ENCODE results near the gene LGALS16. TPM values are rescaled to one million over a fixed set of nuclear protein-coding genes. Genes with fewer than 3 reads are reported as not detected.

Gene LGALS16
- total RNA-seq, 1 donor from 2014 or later: not detected

DNA sequence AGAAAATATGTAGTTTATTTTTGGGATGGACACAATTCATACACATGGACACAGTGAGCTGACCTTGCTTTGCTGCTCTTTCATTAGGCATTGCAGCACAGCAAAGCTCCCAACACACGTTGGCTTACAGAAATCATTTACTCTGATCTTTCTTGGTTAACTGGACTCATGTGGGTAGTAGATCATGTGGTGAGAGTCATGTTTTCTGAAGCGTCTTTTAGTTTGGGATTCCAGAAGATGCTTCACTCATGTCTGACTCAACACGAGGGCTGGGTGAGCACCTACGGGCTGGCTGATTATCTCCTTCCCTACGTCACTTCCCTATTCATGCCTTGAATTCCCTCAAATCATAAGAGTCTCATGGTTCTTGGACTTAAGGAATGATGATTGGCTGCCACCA, 12.1 kb upstream of the LGALS16 start:
- intact Hi-C loops (cut with micrococcal nuclease): no loop called here
- Histone ChIP-seq H3K36me3 (no peaks in the 10 kb centered on the region), H3K9me3 (replicated peaks) (no peaks in the 10 kb centered on the region), H3K4me3 (no peak overlapping the region), H3K27me3 (ENCODE audit: low read depth) (peaks cover 69% of the 10 kb centered on the region), H3K27ac (replicated peaks) (no peak overlapping the region), H3K4me1 (no peaks in the 10 kb centered on the region)
- TF ChIP-seq, protein P1, sequence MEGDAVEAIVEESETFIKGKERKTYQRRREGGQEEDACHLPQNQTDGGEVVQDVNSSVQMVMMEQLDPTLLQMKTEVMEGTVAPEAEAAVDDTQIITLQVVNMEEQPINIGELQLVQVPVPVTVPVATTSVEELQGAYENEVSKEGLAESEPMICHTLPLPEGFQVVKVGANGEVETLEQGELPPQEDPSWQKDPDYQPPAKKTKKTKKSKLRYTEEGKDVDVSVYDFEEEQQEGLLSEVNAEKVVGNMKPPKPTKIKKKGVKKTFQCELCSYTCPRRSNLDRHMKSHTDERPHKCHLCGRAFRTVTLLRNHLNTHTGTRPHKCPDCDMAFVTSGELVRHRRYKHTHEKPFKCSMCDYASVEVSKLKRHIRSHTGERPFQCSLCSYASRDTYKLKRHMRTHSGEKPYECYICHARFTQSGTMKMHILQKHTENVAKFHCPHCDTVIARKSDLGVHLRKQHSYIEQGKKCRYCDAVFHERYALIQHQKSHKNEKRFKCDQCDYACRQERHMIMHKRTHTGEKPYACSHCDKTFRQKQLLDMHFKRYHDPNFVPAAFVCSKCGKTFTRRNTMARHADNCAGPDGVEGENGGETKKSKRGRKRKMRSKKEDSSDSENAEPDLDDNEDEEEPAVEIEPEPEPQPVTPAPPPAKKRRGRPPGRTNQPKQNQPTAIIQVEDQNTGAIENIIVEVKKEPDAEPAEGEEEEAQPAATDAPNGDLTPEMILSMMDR (IDR thresholded peaks at IDR 0.05; ENCODE audit: borderline replicate concordance): no peak
- no peak for DNase-seq

DNA sequence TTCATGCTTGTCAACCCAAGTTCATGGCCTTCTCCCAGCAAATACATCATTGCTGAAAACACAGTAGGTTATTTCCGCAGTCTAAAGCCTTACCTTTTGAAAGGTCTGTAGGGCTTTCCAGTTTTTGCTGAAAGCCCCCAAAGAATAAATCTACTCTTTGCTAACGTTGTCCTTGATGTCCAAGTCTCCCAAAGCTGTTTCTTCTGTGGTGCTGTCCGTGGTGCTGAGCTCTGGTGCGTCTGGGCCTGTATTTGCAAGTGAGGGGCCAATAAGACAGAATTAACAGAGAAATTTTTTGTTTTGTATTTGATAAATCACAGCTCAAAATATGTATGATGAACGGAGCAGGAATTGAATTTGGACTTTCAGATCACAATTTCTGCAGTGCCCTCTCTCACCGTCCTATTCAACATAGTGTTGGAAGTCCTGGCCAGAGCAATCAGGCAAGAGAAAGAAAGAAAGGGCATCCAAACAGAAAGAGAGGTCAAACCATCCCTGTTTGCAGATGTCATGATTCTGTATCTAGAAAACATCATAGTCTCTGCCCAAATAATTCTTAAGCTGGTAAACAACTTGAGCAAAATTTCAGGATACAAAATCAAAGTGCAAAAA, 9.8 kb upstream of the LGALS16 start:
- TF ChIP-seq, protein P1 (IDR thresholded peaks at IDR 0.05; ENCODE audit: borderline replicate concordance): no peak
- no peak for DNase-seq
- no peaks in the 10 kb centered on the region for H3K36me3 ChIP-seq
- H3K27ac ChIP-seq (replicated peaks): no peak overlapping the region
- H3K4me1 ChIP-seq: no peaks in the 10 kb centered on the region
- H3K4me3 ChIP-seq: no peak overlapping the region
- H3K27me3 ChIP-seq (ENCODE audit: low read depth): peaks cover 59% of the 10 kb centered on the region
- intact Hi-C loops (cut with micrococcal nuclease): no loop called here
- no peaks in the 10 kb centered on the region for H3K9me3 ChIP-seq (replicated peaks)

DNA sequence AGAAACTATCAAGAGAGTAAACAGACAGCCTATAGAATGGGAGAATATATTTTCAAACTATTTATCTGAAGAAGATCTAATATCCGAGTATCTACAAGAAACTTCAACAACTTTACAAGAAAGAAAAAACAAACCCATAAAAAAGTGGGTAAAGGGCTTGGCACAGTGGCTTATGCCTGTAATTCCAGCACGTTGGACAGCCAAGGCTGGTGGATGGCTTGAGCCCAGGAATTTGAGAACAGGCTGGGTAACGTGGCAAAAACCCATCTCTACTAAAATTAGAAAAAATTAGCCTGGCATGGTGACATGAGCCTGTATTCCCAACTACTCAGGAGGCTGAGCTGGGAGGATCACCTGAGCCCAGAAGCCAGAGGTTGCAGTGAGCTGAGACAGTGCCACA, 7.8 kb upstream of the LGALS16 start:
- no peaks in the 10 kb centered on the region for H3K4me1 ChIP-seq
- H3K9me3 ChIP-seq (replicated peaks): no peaks in the 10 kb centered on the region
- TF ChIP-seq, protein P1 (IDR thresholded peaks at IDR 0.05; ENCODE audit: borderline replicate concordance): no peak
- no peak overlapping the region for H3K4me3 ChIP-seq
- DNase-seq: no peak
- intact Hi-C loops (cut with micrococcal nuclease): no loop called here
- H3K27me3 ChIP-seq (ENCODE audit: low read depth): peaks cover 47% of the 10 kb centered on the region
- no peaks in the 10 kb centered on the region for H3K36me3 ChIP-seq
- no peak overlapping the region for H3K27ac ChIP-seq (replicated peaks)

DNA sequence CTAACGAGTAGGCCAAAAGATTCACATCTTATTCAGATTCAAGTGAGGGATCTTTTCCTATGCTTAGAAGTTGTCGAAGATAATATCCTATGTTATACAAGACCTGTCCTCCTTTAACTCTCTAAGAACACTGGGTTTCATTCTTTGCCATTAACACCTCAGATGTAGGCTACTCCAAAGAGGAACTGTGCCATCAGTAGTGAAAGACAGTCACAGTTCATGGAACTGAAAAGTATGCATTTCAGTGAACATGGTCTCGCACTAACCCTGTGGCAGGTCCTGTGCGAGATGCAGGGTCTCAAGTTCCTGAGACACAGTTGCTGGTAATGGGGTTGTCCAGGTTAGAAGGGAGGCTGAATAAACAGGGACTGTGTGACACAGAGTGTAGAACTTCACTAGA, 4.1 kb downstream of the LGALS16 start:
- Histone ChIP-seq H3K27me3 (ENCODE audit: low read depth) (peaks cover 72% of the 10 kb centered on the region), H3K9me3 (replicated peaks) (no peaks in the 10 kb centered on the region), H3K27ac (replicated peaks) (no peak overlapping the region), H3K4me3 (no peak overlapping the region), H3K4me1 (no peaks in the 10 kb centered on the region), H3K36me3 (no peaks in the 10 kb centered on the region)
- DNase-seq: no peak
- intact Hi-C loops (cut with micrococcal nuclease): no loop called here
- TF ChIP-seq, protein P1 (IDR thresholded peaks at IDR 0.05; ENCODE audit: borderline replicate concordance): no peak

DNA sequence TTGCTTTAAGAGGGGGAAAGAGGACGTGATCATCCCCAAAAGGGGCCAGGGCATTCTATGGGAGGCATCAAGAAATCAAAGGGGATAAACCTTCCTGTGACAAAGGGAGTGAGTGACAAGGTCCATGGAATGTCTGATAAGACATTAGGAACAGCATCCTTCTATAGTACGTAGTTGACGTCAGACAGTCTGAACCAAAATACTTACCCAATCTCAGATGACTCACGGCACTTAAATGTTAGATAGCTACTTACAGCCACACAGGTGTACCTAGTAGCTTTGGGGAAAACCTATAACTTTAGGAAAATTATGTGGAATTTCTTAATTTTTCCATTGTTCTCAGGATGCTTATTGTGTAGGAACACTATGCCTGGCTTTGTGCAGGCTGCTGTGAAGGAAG, 4.9 kb downstream of the LGALS16 start:
- no peaks in the 10 kb centered on the region for H3K4me1 ChIP-seq
- intact Hi-C loops (cut with micrococcal nuclease): no loop called here

More for the DNA sequence above, 4.9 kb downstream of the LGALS16 start:
- no peaks in the 10 kb centered on the region for H3K36me3 ChIP-seq
- H3K9me3 ChIP-seq (replicated peaks): no peaks in the 10 kb centered on the region
- TF ChIP-seq, protein P1 (IDR thresholded peaks at IDR 0.05; ENCODE audit: borderline replicate concordance): no peak
- H3K4me3 ChIP-seq: no peak overlapping the region
- no peak for DNase-seq
- no peak overlapping the region for H3K27ac ChIP-seq (replicated peaks)
- H3K27me3 ChIP-seq (ENCODE audit: low read depth): peaks cover 78% of the 10 kb centered on the region

All from left ventricle myocardium inferior (tissue), 1 donor.